CD14-positive monocyte (primary cell): ENCODE results near the gene GTSF1L. TPM values are rescaled to one million over a fixed set of nuclear protein-coding genes. Genes with fewer than 3 reads are reported as not detected.
"Not testable (repeated sequence)": the region's sequence is repeated elsewhere in the genome, so short reads cannot be mapped to it uniquely, and the experiment has no call there.

Source experiments
- DNase-seq, 3 donors: peaks; one replicate each; pipeline ENCODE4 v3.0.0-alpha.2; 2011 to 2022
- H2AFZ ChIP-seq: 2 replicates; pipeline ENCODE4 v1.6.0; 2012; ENCODE audit warnings: mild to moderate bottlenecking, low read depth, low read length, inconsistent platforms; ENCODE audit not compliant: insufficient read depth, poor library complexity, severe bottlenecking
- H3K27ac ChIP-seq, 2 donors: 1 replicate in 1 of 2; 2 replicates in 1 of 2; pipeline ENCODE4 v1.5.1; 2012 to 2013; ENCODE audit warnings: low read length in 2 of 2, control low read depth in 1 of 2, inconsistent platforms in 1 of 2, low read depth in 1 of 2, mild to moderate bottlenecking in 1 of 2
- H3K27me3 ChIP-seq, 2 donors: one replicate each; pipeline versions ENCODE4 v1.6.0 to v1.6.1; 2011 to 2013; ENCODE audit warnings: low read length in 2 of 2; ENCODE audit not compliant: control insufficient read depth in 2 of 2, insufficient read depth in 2 of 2
- H3K36me3 ChIP-seq, 2 donors: replicated peaks in 1 of 2; 1 replicate in 1 of 2; 2 replicates in 1 of 2; pipeline versions ENCODE4 v1.5.1 to v1.6.1; 2012 to 2013; ENCODE audit warnings: low read length in 2 of 2, control low read depth in 1 of 2, inconsistent platforms in 1 of 2, mild to moderate bottlenecking in 1 of 2; ENCODE audit not compliant: insufficient read depth in 2 of 2, control insufficient read depth in 1 of 2
- H3K4me1 ChIP-seq, 2 donors: 1 replicate in 1 of 2; 2 replicates in 1 of 2; pipeline versions ENCODE4 v1.5.1 to v1.6.1; 2012 to 2013; ENCODE audit warnings: low read length in 2 of 2, control low read depth in 1 of 2, inconsistent platforms in 1 of 2, mild to moderate bottlenecking in 1 of 2, moderate library complexity in 1 of 2; ENCODE audit not compliant: insufficient read depth in 2 of 2, control insufficient read depth in 1 of 2
- H3K4me2 ChIP-seq: replicated peaks from 2 replicates; pipeline ENCODE3; 2012; ENCODE audit warnings: low read length, moderate library complexity, mild to moderate bottlenecking; ENCODE audit not compliant: poor library complexity, severe bottlenecking; ENCODE audit errors: extremely low read depth
- H3K4me3 ChIP-seq, 3 experiments: fragments of 200-600 bp in 1 of 3; sonication (generic) in 1 of 3; replicated peaks in 1 of 3; 1 replicate in 2 of 3; 2 replicates in 1 of 3; pipeline ENCODE4 v1.5.1; 2011 to 2013; ENCODE audit warnings: low read length in 3 of 3, mild to moderate bottlenecking in 3 of 3, control low read depth in 2 of 3, low read depth in 2 of 3, inconsistent platforms in 1 of 3, moderate library complexity in 1 of 3
- H3K79me2 ChIP-seq: 2 replicates; pipeline ENCODE4 v1.6.0; 2012; ENCODE audit warnings: mild to moderate bottlenecking, control low read depth, inconsistent platforms, low read length, moderate library complexity; ENCODE audit not compliant: insufficient read depth
- H3K9ac ChIP-seq: 2 replicates; pipeline ENCODE4 v1.6.0; 2017; ENCODE audit warnings: low read length, mild to moderate bottlenecking; ENCODE audit not compliant: insufficient read depth, poor library complexity, severe bottlenecking
- H3K9me3 ChIP-seq, 2 donors: replicated peaks in 1 of 2; 1 replicate in 1 of 2; 2 replicates in 1 of 2; pipeline versions ENCODE4 v1.5.1 to v1.6.1; 2012 to 2013; ENCODE audit warnings: low read length in 2 of 2, control low read depth in 1 of 2; ENCODE audit not compliant: control insufficient read depth in 1 of 2, insufficient read depth in 1 of 2
- H4K20me1 ChIP-seq: 2 replicates; pipeline ENCODE4 v1.6.0; 2012; ENCODE audit warnings: mild to moderate bottlenecking, low read length, control low read depth, moderate library complexity; ENCODE audit not compliant: insufficient read depth
- H3K27ac Mint-ChIP-seq, 7 donors: one replicate each; pipeline ENCODE4 v1.8.0; 2020; ENCODE audit warnings: mild to moderate bottlenecking in 7 of 7, mixed read lengths in 7 of 7, moderate library complexity in 6 of 7, inconsistent platforms in 2 of 7
- H3K27me3 Mint-ChIP-seq, 3 donors: one replicate each; pipeline ENCODE4 v1.8.0; 2021 to 2022; ENCODE audit warnings: low read depth in 3 of 3, mild to moderate bottlenecking in 3 of 3, mixed read lengths in 3 of 3, moderate library complexity in 3 of 3, inconsistent platforms in 1 of 3
- H3K36me3 Mint-ChIP-seq, 2 donors: one replicate each; pipeline ENCODE4 v1.8.0; 2020; ENCODE audit warnings: mixed read lengths in 2 of 2, inconsistent platforms in 1 of 2, mild to moderate bottlenecking in 1 of 2
- H3K4me1 Mint-ChIP-seq: one replicate; pipeline ENCODE4 v1.8.0; 2020; ENCODE audit warnings: mild to moderate bottlenecking, mixed read lengths
- H3K4me3 Mint-ChIP-seq, 2 donors: one replicate each; pipeline ENCODE4 v1.8.0; 2020; ENCODE audit warnings: mild to moderate bottlenecking in 2 of 2, mixed read lengths in 2 of 2, moderate library complexity in 1 of 2
- H3K9me3 Mint-ChIP-seq, 7 donors: one replicate each; pipeline ENCODE4 v1.8.0; 2020 to 2022; ENCODE audit warnings: mixed read lengths in 7 of 7, mild to moderate bottlenecking in 6 of 7, moderate library complexity in 6 of 7, inconsistent platforms in 2 of 7
- CTCF ChIP-seq: fragments of 200-600 bp; IDR thresholded peaks from one replicate; pipeline ENCODE4 v1.8.0; 2022; ENCODE audit warnings: antibody characterized with exemption, mild to moderate bottlenecking
- WGBS: methylation state at CpG from one replicate; pipeline ENCODE4 v1.1.5; 2013; ENCODE audit warnings: missing lambda C conversion rate; ENCODE audit not compliant: insufficient coverage; 5-methylcytosine and 5-hydroxymethylcytosine counted together
- intact Hi-C, 2 donors: fragments of 100-400 bp; cut with micrococcal nuclease; formaldehyde crosslinking; loops; one replicate each; pipeline versions ENCODE4 v1.15.0 to v1.15.1; 2023
- polyA plus RNA-seq, 3 donors: library from polyadenylated mRNA; depleted of rRNA in 1 of 3; unstranded in 2 of 3; stranded (reverse) in 1 of 3; fragments of 300-500 nt in 2 of 3; fragments of >200 nt in 1 of 3; fragmentation: Illumina TruSeq in 2 of 3; gene quantifications; 1 replicate in 2 of 3; 2 replicates in 1 of 3; pipeline ENCODE4 v1.2.3, GENCODE V29; 2012 to 2021

The GTSF1L gene
- polyA plus RNA-seq, 3 donors: not detected

- no peaks in the 10 kb centered on the region for H3K4me1 ChIP-seq
- H3K9me3 ChIP-seq: no peaks in the 10 kb centered on the region
- WGBS: 99% methylated on average over 5 of the region's 7 CpGs
- no peak overlapping the region for H3K9ac ChIP-seq
- intact Hi-C loops: no loop called here
- H3K4me1 Mint-ChIP-seq: no peaks in the 10 kb centered on the region
- peaks cover 0 to 3% (median 0%) of the 10 kb centered on the region in 7 donors for H3K9me3 Mint-ChIP-seq
- no peak overlapping the region for H3K27ac Mint-ChIP-seq
- TF ChIP-seq CTCF: no peak
- H3K4me3 ChIP-seq: no peak overlapping the region
- no peak overlapping the region for H3K27ac ChIP-seq
- peaks cover 52 to 70% (median 65%) of the 10 kb centered on the region in 3 donors for H3K27me3 Mint-ChIP-seq
- no peak overlapping the region for H2AFZ ChIP-seq
- no peak for DNase-seq
- H3K36me3 Mint-ChIP-seq: no peaks in the 10 kb centered on the region
- no peaks in the 10 kb centered on the region for H3K36me3 ChIP-seq
- peaks cover 13 to 30% of the 10 kb centered on the region in 2 donors for H3K27me3 ChIP-seq
- no peaks in the 10 kb centered on the region for H4K20me1 ChIP-seq
- H3K4me2 ChIP-seq: no peak overlapping the region
- H3K4me3 Mint-ChIP-seq: no peak overlapping the region
- H3K79me2 ChIP-seq: no peaks in the 10 kb centered on the region
These were observed 36.1 kb upstream of the GTSF1L start for GRCh38 chr20:43762911-43763310.

GRCh38 chr20:43761386-43762340 lies 34.9 kb upstream of the GTSF1L start:
- intact Hi-C loops: no loop called here
- Mint-ChIP-seq H3K4me1 (no peaks in the 10 kb centered on the region), H3K36me3 (no peaks in the 10 kb centered on the region), H3K27ac (peak overlapping the region in 3 of 7 donors; percentile 39 to 88 (median 46)), H3K27me3 (peaks cover 48 to 66% (median 64%) of the 10 kb centered on the region in 3 donors), H3K4me3 (peak overlapping the region in 1 of 2 donors; percentile 44), H3K9me3 (peaks cover 0 to 5% (median 0%) of the 10 kb centered on the region in 7 donors)
- 93% methylated on average over 12 of the region's 15 CpGs for WGBS
- Histone ChIP-seq H2AFZ (no peak overlapping the region), H3K27me3 (peaks cover 8 to 27% of the 10 kb centered on the region in 2 donors), H3K9ac (no peak overlapping the region), H3K79me2 (no peaks in the 10 kb centered on the region), H3K4me3 (no peak overlapping the region), H3K9me3 (no peaks in the 10 kb centered on the region), H3K36me3 (no peaks in the 10 kb centered on the region), H3K27ac (no peak overlapping the region), H3K4me1 (no peaks in the 10 kb centered on the region), H4K20me1 (no peaks in the 10 kb centered on the region), H3K4me2 (no peak overlapping the region)
- DNase-seq: peak in 2 of 3 donors; percentile 16 to 21
- TF ChIP-seq CTCF: no peak

- WGBS: 100% methylated on average over 3 of the region's 6 CpGs
- peak in 1 of 3 donors; percentile 11 for DNase-seq
- peaks cover 66 to 80% (median 78%) of the 10 kb centered on the region in 3 donors for H3K27me3 Mint-ChIP-seq
- H4K20me1 ChIP-seq, H2AFZ ChIP-seq, H3K36me3 ChIP-seq, H3K9ac ChIP-seq, H3K27ac Mint-ChIP-seq, H3K4me2 ChIP-seq, H3K36me3 Mint-ChIP-seq, H3K4me1 ChIP-seq, H3K27ac ChIP-seq, H3K79me2 ChIP-seq, H3K4me3 ChIP-seq, H3K4me1 Mint-ChIP-seq, intact Hi-C loops: not testable (repeated sequence)
- H3K4me3 Mint-ChIP-seq: peak overlapping the region in 1 of 2 donors; percentile 51
- peaks cover 4 to 13% of the 10 kb centered on the region in 2 donors for H3K9me3 ChIP-seq
- peaks cover 35 to 47% of the 10 kb centered on the region in 2 donors for H3K27me3 ChIP-seq
- H3K9me3 Mint-ChIP-seq: peaks cover 2 to 17% (median 12%) of the 10 kb centered on the region in 7 donors
These were observed 31.1 kb upstream of the GTSF1L start for GRCh38 chr20:43757888-43758287.
